Thyroid gland (tissue), 4 donors: ENCODE results near the gene SLC38A10. TPM values are rescaled to one million over a fixed set of nuclear protein-coding genes. Genes with fewer than 3 reads are reported as not detected.

Experiments used
- DNase-seq, 2 donors: peaks; one replicate each; pipeline ENCODE4 v3.0.0-alpha.2; 2019
- H3K27ac ChIP-seq, 3 donors: fragments of 200-600 bp; sonication (generic); 1 replicate in 2 of 3; 2 replicates in 1 of 3; pipeline ENCODE4 v1.5.1; 2016 to 2019; ENCODE audit warnings: mild to moderate bottlenecking in 1 of 3, moderate library complexity in 1 of 3
- H3K27me3 ChIP-seq: fragments of 200-600 bp; sonication (generic); one replicate; pipeline ENCODE4 v1.5.1; 2019
- H3K36me3 ChIP-seq, 2 donors: fragments of 200-600 bp; sonication (generic); one replicate each; pipeline ENCODE4 v1.5.1; 2016 to 2019
- H3K4me1 ChIP-seq, 2 donors: fragments of 200-600 bp; sonication (generic); one replicate each; pipeline ENCODE4 v1.5.1; 2017 to 2019
- H3K4me3 ChIP-seq, 3 donors: fragments of 200-600 bp; sonication (generic); replicated peaks in 1 of 3; 1 replicate in 2 of 3; 2 replicates in 1 of 3; pipeline ENCODE4 v1.5.1; 2016; ENCODE audit warnings: mild to moderate bottlenecking in 1 of 3
- H3K9me3 ChIP-seq: fragments of 200-600 bp; sonication (generic); one replicate; pipeline ENCODE4 v1.5.1; 2017
- CTCF ChIP-seq, 6 experiments: fragments of 200-600 bp in 3 of 6; fragments of 450-650 bp in 3 of 6; sonication (generic) in 3 of 6; IDR thresholded peaks; one replicate each; pipeline ENCODE4 v1.5.1; 2016 to 2019; ENCODE audit warnings: antibody characterized with exemption in 6 of 6, mild to moderate bottlenecking in 2 of 6, inconsistent platforms in 1 of 6, moderate library complexity in 1 of 6
- POLR2A ChIP-seq, 2 donors: fragments of 450-650 bp; IDR thresholded peaks; one replicate each; pipeline ENCODE4 v1.6.1; 2017; ENCODE audit warnings: antibody characterized with exemption in 2 of 2, mild to moderate bottlenecking in 2 of 2, moderate library complexity in 1 of 2
- WGBS, 2 donors: methylation state at CpG; one replicate each; pipeline ENCODE4 v1.1.5; 2017; 5-methylcytosine and 5-hydroxymethylcytosine counted together
- intact Hi-C: fragments of 100-400 bp; cut with DNase I; formaldehyde crosslinking; loops from one replicate; pipeline ENCODE4 v1.15.1; 2023
- total RNA-seq, 4 donors: library from RNA; depleted of rRNA; stranded (reverse); fragments of >200 nt; gene quantifications; one replicate each; pipeline ENCODE4 v1.2.3, GENCODE V29; 2016

Gene SLC38A10
- total RNA-seq, 4 donors from 2014 or later = 81.8 to 140 (median 121) TPM

DNA sequence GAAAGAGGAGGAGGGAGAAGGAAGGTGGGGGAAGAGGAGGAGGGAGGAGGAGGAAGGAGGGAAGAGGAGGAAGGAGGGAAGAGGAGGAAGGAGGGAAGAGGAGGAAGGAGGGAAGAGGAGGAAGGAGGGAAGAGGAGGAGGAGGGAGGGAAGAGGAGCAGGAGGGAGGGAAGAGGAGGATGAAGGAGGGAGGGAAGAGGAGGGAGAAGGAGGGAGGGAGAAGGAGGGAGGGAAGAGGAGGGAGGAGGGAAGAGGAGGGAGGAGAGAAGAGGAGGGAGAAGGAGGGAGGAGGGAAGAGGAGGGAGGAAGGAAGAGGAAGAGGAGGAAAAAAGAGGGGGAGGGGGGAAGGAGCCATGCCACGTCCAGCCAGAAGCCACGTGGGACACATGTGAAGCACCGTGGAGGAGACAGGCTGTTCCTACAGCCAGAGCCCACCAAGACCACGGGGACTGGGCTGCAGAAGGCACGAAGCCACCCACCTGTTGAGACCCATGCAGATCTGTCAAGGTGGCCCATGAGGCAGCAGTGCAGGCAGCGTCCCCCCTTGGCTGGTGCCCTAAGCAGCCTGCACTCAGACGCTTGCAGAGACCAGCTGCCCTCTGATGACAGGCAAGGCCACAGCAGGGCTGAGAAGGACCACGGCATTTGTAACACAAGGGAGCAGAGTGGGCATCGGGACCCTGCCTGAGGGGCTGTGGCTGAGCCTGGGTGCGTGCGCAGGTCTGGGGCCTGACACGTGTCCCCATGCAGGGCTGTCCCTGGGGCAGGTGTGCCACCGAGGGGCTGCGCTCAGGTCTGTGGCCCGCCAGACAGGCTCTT lies 45.7 kb downstream of the SLC38A10 start:
- 88 to 90% methylated on average over 8 to 15 of the region's 15 CpGs for WGBS, 2 donors
- intact Hi-C loops = loop anchor here (5.0 kb wide), 1 partner anchor 353 kb away; no protein-coding TSS in a partner anchor
- Histone ChIP-seq H3K36me3 (peaks cover 21 to 27% of the 10 kb centered on the region in 2 donors), H3K27ac (no peak overlapping the region), H3K4me1 (peaks cover 5 to 7% of the 10 kb centered on the region in 2 donors), H3K9me3 (no peaks in the 10 kb centered on the region), H3K4me3 (no peak overlapping the region), H3K27me3 (no peaks in the 10 kb centered on the region)
- TF ChIP-seq CTCF (IDR thresholded peaks at IDR 0.05) (no peak), POLR2A (IDR thresholded peaks at IDR 0.05) (no peak)
- DNase-seq = no peak

GRCh38 chr17:81248649-81249048 lies 46.5 kb downstream of the SLC38A10 start:
- H3K27me3 ChIP-seq = no peaks in the 10 kb centered on the region
- peaks cover 21 to 27% of the 10 kb centered on the region in 2 donors for H3K36me3 ChIP-seq
- no peak overlapping the region for H3K4me3 ChIP-seq
- DNase-seq = no peak
- H3K4me1 ChIP-seq = no peaks in the 10 kb centered on the region
- 72 to 94% methylated on average over 8 to 9 of the region's 16 CpGs for WGBS, 2 donors
- TF ChIP-seq CTCF (IDR thresholded peaks at IDR 0.05) (no peak), POLR2A (IDR thresholded peaks at IDR 0.05) (no peak)
- H3K9me3 ChIP-seq = no peaks in the 10 kb centered on the region
- H3K27ac ChIP-seq = no peak overlapping the region
- intact Hi-C loops = no loop called here

- intact Hi-C loops = no loop called here
Measured at GRCh38 chr17:81247339-81247990, 47.6 kb downstream of the SLC38A10 start.

DNA sequence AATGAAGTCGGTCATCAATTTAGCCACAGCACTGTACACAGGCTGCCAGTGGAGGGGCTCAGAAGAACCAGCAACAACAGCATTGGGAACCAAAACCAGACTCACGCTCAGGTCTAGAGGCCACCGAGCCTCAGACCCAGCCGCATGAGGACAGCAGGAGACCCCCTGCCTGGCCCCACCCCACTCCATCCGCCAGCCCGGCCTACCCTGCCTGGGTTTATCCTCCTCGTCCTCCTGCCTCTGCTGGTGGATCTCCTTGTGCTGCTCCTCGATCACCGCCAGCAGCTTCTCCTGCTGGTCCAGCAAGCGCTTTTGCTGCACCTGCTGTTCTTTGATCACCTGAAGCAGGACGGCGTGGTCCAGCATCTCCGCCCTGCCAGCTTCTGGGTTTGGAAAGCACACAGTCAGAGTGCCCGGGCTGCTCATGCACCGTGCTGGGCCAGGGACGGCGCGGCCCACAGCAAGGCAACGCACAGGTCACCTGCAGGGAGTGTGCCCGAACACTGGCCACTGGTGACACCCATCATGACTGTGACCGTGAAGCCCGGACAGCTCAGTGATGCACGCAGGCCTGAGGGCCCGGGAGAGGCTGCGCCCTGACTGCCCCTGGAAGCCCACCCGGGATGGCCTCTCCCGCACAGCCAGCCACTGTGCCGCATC lies 48.3 kb downstream of the SLC38A10 start:
- intact Hi-C loops = no loop called here
- TF ChIP-seq CTCF (IDR thresholded peaks at IDR 0.05) = no peak
- TF ChIP-seq POLR2A (IDR thresholded peaks at IDR 0.05) = no peak
- DNase-seq = no peak
- H3K4me1 ChIP-seq = no peaks in the 10 kb centered on the region
- H3K36me3 ChIP-seq = peaks cover 15 to 20% of the 10 kb centered on the region in 2 donors
- H3K27me3 ChIP-seq = no peaks in the 10 kb centered on the region
- no peaks in the 10 kb centered on the region for H3K9me3 ChIP-seq
- WGBS, 2 donors = 89 to 93% methylated on average over 15 to 17 of the region's 28 CpGs
- H3K4me3 ChIP-seq = no peak overlapping the region
- no peak overlapping the region for H3K27ac ChIP-seq

More at GRCh38 chr17:81247339-81247990, 47.6 kb downstream of the SLC38A10 start:
- no peaks in the 10 kb centered on the region for H3K9me3 ChIP-seq
- TF ChIP-seq POLR2A (IDR thresholded peaks at IDR 0.05) = no peak
- TF ChIP-seq CTCF (IDR thresholded peaks at IDR 0.05) = no peak
- 87 to 88% methylated on average over 15 of the region's 15 CpGs for WGBS, 2 donors
- no peak overlapping the region for H3K4me3 ChIP-seq
- no peak for DNase-seq
- no peak overlapping the region for H3K27ac ChIP-seq
- peaks cover 21 to 27% of the 10 kb centered on the region in 2 donors for H3K36me3 ChIP-seq
- no peaks in the 10 kb centered on the region for H3K4me1 ChIP-seq
- no peaks in the 10 kb centered on the region for H3K27me3 ChIP-seq
